CD14-positive monocyte (primary cell): ENCODE measurements around the gene RAB10. TPM values are rescaled to one million over a fixed set of nuclear protein-coding genes. Genes with fewer than 3 reads are reported as not detected.

Experiments
- DNase-seq, 3 donors: peaks; one replicate each; pipeline ENCODE4 v3.0.0-alpha.2; 2011 to 2022
- H2AFZ ChIP-seq: 2 replicates; pipeline ENCODE4 v1.6.0; 2012; ENCODE audit warnings: mild to moderate bottlenecking, low read depth, low read length, inconsistent platforms; ENCODE audit not compliant: insufficient read depth, poor library complexity, severe bottlenecking
- H3K27ac ChIP-seq, 2 donors: 1 replicate in 1 of 2; 2 replicates in 1 of 2; pipeline ENCODE4 v1.5.1; 2012 to 2013; ENCODE audit warnings: low read length in 2 of 2, control low read depth in 1 of 2, inconsistent platforms in 1 of 2, low read depth in 1 of 2, mild to moderate bottlenecking in 1 of 2
- H3K27me3 ChIP-seq, 2 donors: one replicate each; pipeline versions ENCODE4 v1.6.0 to v1.6.1; 2011 to 2013; ENCODE audit warnings: low read length in 2 of 2; ENCODE audit not compliant: control insufficient read depth in 2 of 2, insufficient read depth in 2 of 2
- H3K36me3 ChIP-seq, 2 donors: replicated peaks in 1 of 2; 1 replicate in 1 of 2; 2 replicates in 1 of 2; pipeline versions ENCODE4 v1.5.1 to v1.6.1; 2012 to 2013; ENCODE audit warnings: low read length in 2 of 2, control low read depth in 1 of 2, inconsistent platforms in 1 of 2, mild to moderate bottlenecking in 1 of 2; ENCODE audit not compliant: insufficient read depth in 2 of 2, control insufficient read depth in 1 of 2
- H3K4me1 ChIP-seq, 2 donors: 1 replicate in 1 of 2; 2 replicates in 1 of 2; pipeline versions ENCODE4 v1.5.1 to v1.6.1; 2012 to 2013; ENCODE audit warnings: low read length in 2 of 2, control low read depth in 1 of 2, inconsistent platforms in 1 of 2, mild to moderate bottlenecking in 1 of 2, moderate library complexity in 1 of 2; ENCODE audit not compliant: insufficient read depth in 2 of 2, control insufficient read depth in 1 of 2
- H3K4me2 ChIP-seq: replicated peaks from 2 replicates; pipeline ENCODE3; 2012; ENCODE audit warnings: low read length, moderate library complexity, mild to moderate bottlenecking; ENCODE audit not compliant: poor library complexity, severe bottlenecking; ENCODE audit errors: extremely low read depth
- H3K4me3 ChIP-seq, 3 experiments: fragments of 200-600 bp in 1 of 3; sonication (generic) in 1 of 3; replicated peaks in 1 of 3; 1 replicate in 2 of 3; 2 replicates in 1 of 3; pipeline ENCODE4 v1.5.1; 2011 to 2013; ENCODE audit warnings: low read length in 3 of 3, mild to moderate bottlenecking in 3 of 3, control low read depth in 2 of 3, low read depth in 2 of 3, inconsistent platforms in 1 of 3, moderate library complexity in 1 of 3
- H3K79me2 ChIP-seq: 2 replicates; pipeline ENCODE4 v1.6.0; 2012; ENCODE audit warnings: mild to moderate bottlenecking, control low read depth, inconsistent platforms, low read length, moderate library complexity; ENCODE audit not compliant: insufficient read depth
- H3K9ac ChIP-seq: 2 replicates; pipeline ENCODE4 v1.6.0; 2017; ENCODE audit warnings: low read length, mild to moderate bottlenecking; ENCODE audit not compliant: insufficient read depth, poor library complexity, severe bottlenecking
- H3K9me3 ChIP-seq, 2 donors: replicated peaks in 1 of 2; 1 replicate in 1 of 2; 2 replicates in 1 of 2; pipeline versions ENCODE4 v1.5.1 to v1.6.1; 2012 to 2013; ENCODE audit warnings: low read length in 2 of 2, control low read depth in 1 of 2; ENCODE audit not compliant: control insufficient read depth in 1 of 2, insufficient read depth in 1 of 2
- H4K20me1 ChIP-seq: 2 replicates; pipeline ENCODE4 v1.6.0; 2012; ENCODE audit warnings: mild to moderate bottlenecking, low read length, control low read depth, moderate library complexity; ENCODE audit not compliant: insufficient read depth
- H3K27ac Mint-ChIP-seq, 7 donors: one replicate each; pipeline ENCODE4 v1.8.0; 2020; ENCODE audit warnings: mild to moderate bottlenecking in 7 of 7, mixed read lengths in 7 of 7, moderate library complexity in 6 of 7, inconsistent platforms in 2 of 7
- H3K27me3 Mint-ChIP-seq, 3 donors: one replicate each; pipeline ENCODE4 v1.8.0; 2021 to 2022; ENCODE audit warnings: low read depth in 3 of 3, mild to moderate bottlenecking in 3 of 3, mixed read lengths in 3 of 3, moderate library complexity in 3 of 3, inconsistent platforms in 1 of 3
- H3K36me3 Mint-ChIP-seq, 2 donors: one replicate each; pipeline ENCODE4 v1.8.0; 2020; ENCODE audit warnings: mixed read lengths in 2 of 2, inconsistent platforms in 1 of 2, mild to moderate bottlenecking in 1 of 2
- H3K4me1 Mint-ChIP-seq: one replicate; pipeline ENCODE4 v1.8.0; 2020; ENCODE audit warnings: mild to moderate bottlenecking, mixed read lengths
- H3K4me3 Mint-ChIP-seq, 2 donors: one replicate each; pipeline ENCODE4 v1.8.0; 2020; ENCODE audit warnings: mild to moderate bottlenecking in 2 of 2, mixed read lengths in 2 of 2, moderate library complexity in 1 of 2
- H3K9me3 Mint-ChIP-seq, 7 donors: one replicate each; pipeline ENCODE4 v1.8.0; 2020 to 2022; ENCODE audit warnings: mixed read lengths in 7 of 7, mild to moderate bottlenecking in 6 of 7, moderate library complexity in 6 of 7, inconsistent platforms in 2 of 7
- WGBS: methylation state at CpG from one replicate; pipeline ENCODE4 v1.1.5; 2013; ENCODE audit warnings: missing lambda C conversion rate; ENCODE audit not compliant: insufficient coverage; 5-methylcytosine and 5-hydroxymethylcytosine counted together
- intact Hi-C, 2 donors: fragments of 100-400 bp; cut with micrococcal nuclease; formaldehyde crosslinking; loops; one replicate each; pipeline versions ENCODE4 v1.15.0 to v1.15.1; 2023
- polyA plus RNA-seq, 3 donors: library from polyadenylated mRNA; depleted of rRNA in 1 of 3; unstranded in 2 of 3; stranded (reverse) in 1 of 3; fragments of 300-500 nt in 2 of 3; fragments of >200 nt in 1 of 3; fragmentation: Illumina TruSeq in 2 of 3; gene quantifications; 1 replicate in 2 of 3; 2 replicates in 1 of 3; pipeline ENCODE4 v1.2.3, GENCODE V29; 2012 to 2021
- TF ChIP-seq, protein P1 (sequence below): fragments of 200-600 bp; IDR thresholded peaks from one replicate; pipeline ENCODE4 v1.8.0; 2022; ENCODE audit warnings: antibody characterized with exemption, mild to moderate bottlenecking

RAB10 gene
- polyA plus RNA-seq, 3 donors, result 38.6 to 258 (median 202) TPM

DNA sequence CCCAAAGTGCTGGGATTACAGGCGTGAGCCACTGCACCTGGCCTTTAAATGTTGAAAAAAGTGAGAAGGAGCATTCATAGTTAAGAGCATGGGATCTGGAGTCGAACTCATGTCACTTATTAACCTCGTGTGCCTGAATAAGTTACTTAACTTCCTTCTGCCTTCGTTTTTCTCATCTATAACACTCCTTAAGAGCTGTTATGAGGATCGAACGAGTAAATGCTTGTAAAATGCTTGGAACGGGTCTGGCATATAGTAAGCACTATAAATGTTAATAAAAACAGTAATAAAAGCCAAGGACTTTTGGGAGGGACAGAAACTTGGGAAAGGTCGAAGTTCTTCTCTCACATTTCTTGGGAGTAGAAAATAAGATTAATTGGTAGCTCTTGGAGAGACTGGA is 40.8 kb downstream of the RAB10 start:
- no peaks in the 10 kb centered on the region for H3K27me3 ChIP-seq
- H3K27me3 Mint-ChIP-seq, result peaks cover 0 to 2% (median 0%) of the 10 kb centered on the region in 3 donors
- H3K4me2 ChIP-seq, result no peak overlapping the region
- no peak overlapping the region for H3K27ac ChIP-seq
- no peak for DNase-seq
- peaks cover 0 to 4% (median 0%) of the 10 kb centered on the region in 7 donors for H3K9me3 Mint-ChIP-seq
- H2AFZ ChIP-seq, result no peak overlapping the region
- H3K4me1 Mint-ChIP-seq, result peaks cover 57% of the 10 kb centered on the region
- peaks cover 100% of the 10 kb centered on the region for H4K20me1 ChIP-seq
- no peak overlapping the region for H3K4me3 ChIP-seq
- WGBS, result no CpG with 5 or more reads among the region's 8 CpGs
- TF ChIP-seq, protein P1, sequence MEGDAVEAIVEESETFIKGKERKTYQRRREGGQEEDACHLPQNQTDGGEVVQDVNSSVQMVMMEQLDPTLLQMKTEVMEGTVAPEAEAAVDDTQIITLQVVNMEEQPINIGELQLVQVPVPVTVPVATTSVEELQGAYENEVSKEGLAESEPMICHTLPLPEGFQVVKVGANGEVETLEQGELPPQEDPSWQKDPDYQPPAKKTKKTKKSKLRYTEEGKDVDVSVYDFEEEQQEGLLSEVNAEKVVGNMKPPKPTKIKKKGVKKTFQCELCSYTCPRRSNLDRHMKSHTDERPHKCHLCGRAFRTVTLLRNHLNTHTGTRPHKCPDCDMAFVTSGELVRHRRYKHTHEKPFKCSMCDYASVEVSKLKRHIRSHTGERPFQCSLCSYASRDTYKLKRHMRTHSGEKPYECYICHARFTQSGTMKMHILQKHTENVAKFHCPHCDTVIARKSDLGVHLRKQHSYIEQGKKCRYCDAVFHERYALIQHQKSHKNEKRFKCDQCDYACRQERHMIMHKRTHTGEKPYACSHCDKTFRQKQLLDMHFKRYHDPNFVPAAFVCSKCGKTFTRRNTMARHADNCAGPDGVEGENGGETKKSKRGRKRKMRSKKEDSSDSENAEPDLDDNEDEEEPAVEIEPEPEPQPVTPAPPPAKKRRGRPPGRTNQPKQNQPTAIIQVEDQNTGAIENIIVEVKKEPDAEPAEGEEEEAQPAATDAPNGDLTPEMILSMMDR, result no peak
- H3K9ac ChIP-seq, result no peak overlapping the region
- no peaks in the 10 kb centered on the region for H3K36me3 ChIP-seq
- intact Hi-C loops, result no loop called here
- peaks cover 100% of the 10 kb centered on the region for H3K79me2 ChIP-seq
- H3K36me3 Mint-ChIP-seq, result peaks cover 3 to 17% of the 10 kb centered on the region in 2 donors
- no peaks in the 10 kb centered on the region for H3K9me3 ChIP-seq
- peak overlapping the region in 4 of 7 donors; percentile 8 to 48 (median 26) for H3K27ac Mint-ChIP-seq
- H3K4me1 ChIP-seq, result peaks cover 21 to 22% of the 10 kb centered on the region in 2 donors
- no peak overlapping the region for H3K4me3 Mint-ChIP-seq

DNA sequence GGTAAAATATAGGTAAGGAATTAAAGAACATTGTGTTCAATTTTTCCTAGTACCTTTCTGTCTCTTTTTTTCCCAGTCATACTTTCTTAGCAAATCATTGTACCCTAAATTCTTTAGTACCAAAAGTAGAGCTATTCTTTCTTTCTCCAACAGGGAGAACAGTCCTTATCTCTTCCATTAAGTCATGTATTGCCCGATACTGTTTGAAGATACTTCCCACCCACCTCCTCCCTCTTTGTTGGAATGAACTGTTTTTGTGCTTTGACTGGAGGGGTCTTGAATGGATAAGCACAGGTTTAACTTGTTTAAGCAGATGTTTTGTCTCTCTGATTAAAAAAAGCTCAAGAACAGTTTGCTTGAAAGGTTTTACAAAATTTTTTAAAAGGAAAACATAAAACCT is 41.3 kb downstream of the RAB10 start:
- TF ChIP-seq, protein P1, result no peak
- H2AFZ ChIP-seq, result no peak overlapping the region
- H4K20me1 ChIP-seq, result peaks cover 100% of the 10 kb centered on the region
- intact Hi-C loops, result no loop called here
- H3K27me3 Mint-ChIP-seq, result peaks cover 0 to 2% (median 0%) of the 10 kb centered on the region in 3 donors
- peaks cover 100% of the 10 kb centered on the region for H3K79me2 ChIP-seq
- WGBS, result no CpG with 5 or more reads among the region's 1 CpG
- no peak for DNase-seq
- no peak overlapping the region for H3K4me3 Mint-ChIP-seq
- H3K4me2 ChIP-seq, result no peak overlapping the region
- peaks cover 58% of the 10 kb centered on the region for H3K4me1 Mint-ChIP-seq
- no peaks in the 10 kb centered on the region for H3K36me3 ChIP-seq
- no peak overlapping the region for H3K9ac ChIP-seq
- H3K36me3 Mint-ChIP-seq, result peaks cover 6 to 16% of the 10 kb centered on the region in 2 donors
- H3K4me3 ChIP-seq, result no peak overlapping the region
- peak overlapping the region in 1 of 7 donors; percentile 13 for H3K27ac Mint-ChIP-seq
- H3K4me1 ChIP-seq, result peaks cover 16 to 17% of the 10 kb centered on the region in 2 donors
- H3K9me3 ChIP-seq, result no peaks in the 10 kb centered on the region
- H3K27ac ChIP-seq, result no peak overlapping the region
- peaks cover 0 to 4% (median 2%) of the 10 kb centered on the region in 7 donors for H3K9me3 Mint-ChIP-seq
- no peaks in the 10 kb centered on the region for H3K27me3 ChIP-seq
